ENCODE measurements around the gene LRRC1. TPM values are rescaled to one million over a fixed set of nuclear protein-coding genes. Genes with fewer than 3 reads are reported as not detected.

Gene LRRC1
- total and polyA plus RNA-seq, 8 donors, result 5.2 to 11.6 (median 7.6) TPM

GRCh38 chr6:53869964-53870363 is 75.2 kb downstream of the LRRC1 start:
- FAIRE-seq, result no peak
- no peaks in the 10 kb centered on the region for H3K27me3 ChIP-seq
- no peak for DNase-seq
- intact Hi-C loops (cut with DNase I), result no loop called here
- no peaks in the 10 kb centered on the region for H3K9me3 ChIP-seq
- no peak overlapping the region for H3K27ac ChIP-seq
- peaks cover 0 to 6% (median 0%) of the 10 kb centered on the region in 3 donors for H3K4me1 ChIP-seq
- TF ChIP-seq, protein P1, sequence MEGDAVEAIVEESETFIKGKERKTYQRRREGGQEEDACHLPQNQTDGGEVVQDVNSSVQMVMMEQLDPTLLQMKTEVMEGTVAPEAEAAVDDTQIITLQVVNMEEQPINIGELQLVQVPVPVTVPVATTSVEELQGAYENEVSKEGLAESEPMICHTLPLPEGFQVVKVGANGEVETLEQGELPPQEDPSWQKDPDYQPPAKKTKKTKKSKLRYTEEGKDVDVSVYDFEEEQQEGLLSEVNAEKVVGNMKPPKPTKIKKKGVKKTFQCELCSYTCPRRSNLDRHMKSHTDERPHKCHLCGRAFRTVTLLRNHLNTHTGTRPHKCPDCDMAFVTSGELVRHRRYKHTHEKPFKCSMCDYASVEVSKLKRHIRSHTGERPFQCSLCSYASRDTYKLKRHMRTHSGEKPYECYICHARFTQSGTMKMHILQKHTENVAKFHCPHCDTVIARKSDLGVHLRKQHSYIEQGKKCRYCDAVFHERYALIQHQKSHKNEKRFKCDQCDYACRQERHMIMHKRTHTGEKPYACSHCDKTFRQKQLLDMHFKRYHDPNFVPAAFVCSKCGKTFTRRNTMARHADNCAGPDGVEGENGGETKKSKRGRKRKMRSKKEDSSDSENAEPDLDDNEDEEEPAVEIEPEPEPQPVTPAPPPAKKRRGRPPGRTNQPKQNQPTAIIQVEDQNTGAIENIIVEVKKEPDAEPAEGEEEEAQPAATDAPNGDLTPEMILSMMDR (IDR thresholded peaks at IDR 0.05), result no peak
- 31 to 33% methylated on average over 6 of the region's 6 CpGs for WGBS, 2 donors
- H3K4me3 ChIP-seq, result no peak overlapping the region
- H3K36me3 ChIP-seq, result no peaks in the 10 kb centered on the region
- ATAC-seq, result peak in 3 of 4 donors; percentile 38 to 50 (median 43)

GRCh38 chr6:53873922-53874321 is 79.1 kb downstream of the LRRC1 start:
- TF ChIP-seq, protein P1 (IDR thresholded peaks at IDR 0.05), result no peak
- 94 to 96% methylated on average over 4 of the region's 4 CpGs for WGBS, 2 donors
- no peaks in the 10 kb centered on the region for H3K36me3 ChIP-seq
- H3K9me3 ChIP-seq, result no peaks in the 10 kb centered on the region
- no peak for FAIRE-seq
- intact Hi-C loops (cut with DNase I), result no loop called here
- H3K27ac ChIP-seq, result no peak overlapping the region
- H3K4me3 ChIP-seq, result no peak overlapping the region
- DNase-seq, result no peak
- no peaks in the 10 kb centered on the region for H3K27me3 ChIP-seq
- ATAC-seq, result no peak
- H3K4me1 ChIP-seq, result peaks cover 0 to 6% (median 0%) of the 10 kb centered on the region in 3 donors

GRCh38 chr6:53874964-53875363 is 80.2 kb downstream of the LRRC1 start:
- Histone ChIP-seq H3K9me3 (no peaks in the 10 kb centered on the region), H3K27ac (no peak overlapping the region), H3K4me3 (no peak overlapping the region), H3K4me1 (peaks cover 0 to 5% (median 0%) of the 10 kb centered on the region in 3 donors), H3K27me3 (no peaks in the 10 kb centered on the region), H3K36me3 (no peaks in the 10 kb centered on the region)
- ATAC-seq (no peak), FAIRE-seq (no peak), DNase-seq (no peak)
- WGBS, 2 donors, result 95 to 100% methylated on average over 2 of the region's 2 CpGs
- intact Hi-C loops (cut with DNase I), result no loop called here
- TF ChIP-seq, protein P1 (IDR thresholded peaks at IDR 0.05), result no peak

DNA sequence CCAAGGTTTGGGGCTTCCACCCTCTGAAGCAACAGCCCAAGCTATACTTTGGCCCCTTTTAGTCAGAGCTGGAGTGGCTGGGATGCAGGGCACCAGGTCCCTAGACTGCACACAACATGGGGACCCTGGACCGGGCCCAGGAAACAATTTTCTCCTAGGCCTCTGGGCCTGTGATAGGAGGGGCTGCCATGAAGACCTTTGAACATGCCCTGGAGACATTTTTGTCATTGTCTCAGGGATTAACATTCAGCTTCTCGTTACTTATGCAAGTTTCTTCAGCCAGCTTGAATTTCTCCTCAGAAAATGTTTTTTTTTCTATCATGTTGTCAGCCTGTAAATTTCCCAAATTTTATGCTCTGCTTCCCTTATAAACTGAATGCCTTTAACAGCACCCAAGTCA is 82.3 kb downstream of the LRRC1 start:
- Histone ChIP-seq H3K36me3 (no peaks in the 10 kb centered on the region), H3K4me1 (no peaks in the 10 kb centered on the region), H3K27ac (no peak overlapping the region), H3K27me3 (no peaks in the 10 kb centered on the region), H3K4me3 (no peak overlapping the region), H3K9me3 (no peaks in the 10 kb centered on the region)
- ATAC-seq (no peak), DNase-seq (no peak), FAIRE-seq (no peak)
- WGBS, 2 donors, result 71 to 97% methylated on average over 2 of the region's 2 CpGs
- TF ChIP-seq, protein P1 (IDR thresholded peaks at IDR 0.05), result no peak
- intact Hi-C loops (cut with DNase I), result no loop called here

- 93 to 94% methylated on average over 2 of the region's 2 CpGs for WGBS, 2 donors
- TF ChIP-seq, protein P1 (IDR thresholded peaks at IDR 0.05), result no peak
- intact Hi-C loops (cut with DNase I), result no loop called here
- no peak for ATAC-seq
- H3K27ac ChIP-seq, result no peak overlapping the region
- H3K4me3 ChIP-seq, result no peak overlapping the region
- H3K36me3 ChIP-seq, result no peaks in the 10 kb centered on the region
- no peak for DNase-seq
- no peaks in the 10 kb centered on the region for H3K4me1 ChIP-seq
- no peaks in the 10 kb centered on the region for H3K27me3 ChIP-seq
- no peaks in the 10 kb centered on the region for H3K9me3 ChIP-seq
- no peak for FAIRE-seq
These were observed 84.0 kb downstream of the LRRC1 start for GRCh38 chr6:53878808-53879207.

Data from pancreas (tissue), 10 donors.